ENCODE results near the gene ARHGAP15.

DNA sequence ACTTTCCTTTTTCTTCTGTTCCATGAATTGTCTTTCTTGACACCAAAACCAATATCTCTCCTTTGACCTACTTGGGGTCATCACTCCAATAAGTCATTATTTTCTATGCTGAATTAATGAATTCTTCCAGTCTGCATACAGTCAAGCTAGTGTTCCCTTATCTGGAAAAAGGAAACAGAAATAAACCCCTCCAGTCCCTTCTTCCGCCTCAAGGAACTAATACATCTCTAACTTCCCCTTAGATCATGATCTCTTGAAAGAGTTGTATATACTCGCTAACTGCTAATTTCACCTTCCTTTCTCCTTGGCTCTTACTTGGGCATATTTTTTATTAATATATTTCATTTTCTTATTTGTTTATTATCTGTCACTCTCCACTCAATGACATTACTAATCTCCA lies 7.3 kb upstream of the ARHGAP15 start:
- TF ChIP-seq POLR2AphosphoS5 (IDR thresholded peaks at IDR 0.05; ENCODE audit: low read depth, low read length) (no peak), SIN3A (IDR thresholded peaks at IDR 0.05; ENCODE audit: borderline replicate concordance, insufficient read depth, low read depth, low read length) (no peak), TCF7L2 (IDR thresholded peaks at IDR 0.05; ENCODE audit: low read depth, low read length) (no peak)
- TF ChIP-seq, protein P1, sequence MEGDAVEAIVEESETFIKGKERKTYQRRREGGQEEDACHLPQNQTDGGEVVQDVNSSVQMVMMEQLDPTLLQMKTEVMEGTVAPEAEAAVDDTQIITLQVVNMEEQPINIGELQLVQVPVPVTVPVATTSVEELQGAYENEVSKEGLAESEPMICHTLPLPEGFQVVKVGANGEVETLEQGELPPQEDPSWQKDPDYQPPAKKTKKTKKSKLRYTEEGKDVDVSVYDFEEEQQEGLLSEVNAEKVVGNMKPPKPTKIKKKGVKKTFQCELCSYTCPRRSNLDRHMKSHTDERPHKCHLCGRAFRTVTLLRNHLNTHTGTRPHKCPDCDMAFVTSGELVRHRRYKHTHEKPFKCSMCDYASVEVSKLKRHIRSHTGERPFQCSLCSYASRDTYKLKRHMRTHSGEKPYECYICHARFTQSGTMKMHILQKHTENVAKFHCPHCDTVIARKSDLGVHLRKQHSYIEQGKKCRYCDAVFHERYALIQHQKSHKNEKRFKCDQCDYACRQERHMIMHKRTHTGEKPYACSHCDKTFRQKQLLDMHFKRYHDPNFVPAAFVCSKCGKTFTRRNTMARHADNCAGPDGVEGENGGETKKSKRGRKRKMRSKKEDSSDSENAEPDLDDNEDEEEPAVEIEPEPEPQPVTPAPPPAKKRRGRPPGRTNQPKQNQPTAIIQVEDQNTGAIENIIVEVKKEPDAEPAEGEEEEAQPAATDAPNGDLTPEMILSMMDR (IDR thresholded peaks at IDR 0.05) = no peak
- TF ChIP-seq, protein P2, sequence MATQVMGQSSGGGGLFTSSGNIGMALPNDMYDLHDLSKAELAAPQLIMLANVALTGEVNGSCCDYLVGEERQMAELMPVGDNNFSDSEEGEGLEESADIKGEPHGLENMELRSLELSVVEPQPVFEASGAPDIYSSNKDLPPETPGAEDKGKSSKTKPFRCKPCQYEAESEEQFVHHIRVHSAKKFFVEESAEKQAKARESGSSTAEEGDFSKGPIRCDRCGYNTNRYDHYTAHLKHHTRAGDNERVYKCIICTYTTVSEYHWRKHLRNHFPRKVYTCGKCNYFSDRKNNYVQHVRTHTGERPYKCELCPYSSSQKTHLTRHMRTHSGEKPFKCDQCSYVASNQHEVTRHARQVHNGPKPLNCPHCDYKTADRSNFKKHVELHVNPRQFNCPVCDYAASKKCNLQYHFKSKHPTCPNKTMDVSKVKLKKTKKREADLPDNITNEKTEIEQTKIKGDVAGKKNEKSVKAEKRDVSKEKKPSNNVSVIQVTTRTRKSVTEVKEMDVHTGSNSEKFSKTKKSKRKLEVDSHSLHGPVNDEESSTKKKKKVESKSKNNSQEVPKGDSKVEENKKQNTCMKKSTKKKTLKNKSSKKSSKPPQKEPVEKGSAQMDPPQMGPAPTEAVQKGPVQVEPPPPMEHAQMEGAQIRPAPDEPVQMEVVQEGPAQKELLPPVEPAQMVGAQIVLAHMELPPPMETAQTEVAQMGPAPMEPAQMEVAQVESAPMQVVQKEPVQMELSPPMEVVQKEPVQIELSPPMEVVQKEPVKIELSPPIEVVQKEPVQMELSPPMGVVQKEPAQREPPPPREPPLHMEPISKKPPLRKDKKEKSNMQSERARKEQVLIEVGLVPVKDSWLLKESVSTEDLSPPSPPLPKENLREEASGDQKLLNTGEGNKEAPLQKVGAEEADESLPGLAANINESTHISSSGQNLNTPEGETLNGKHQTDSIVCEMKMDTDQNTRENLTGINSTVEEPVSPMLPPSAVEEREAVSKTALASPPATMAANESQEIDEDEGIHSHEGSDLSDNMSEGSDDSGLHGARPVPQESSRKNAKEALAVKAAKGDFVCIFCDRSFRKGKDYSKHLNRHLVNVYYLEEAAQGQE (IDR thresholded peaks at IDR 0.05; ENCODE audit: insufficient read depth in 1 of 2, low read depth in 2 of 2, low read length in 1 of 2) = no peak
